ENCODE measurements around the gene WARS2. TPM values are rescaled to one million over a fixed set of nuclear protein-coding genes. Genes with fewer than 3 reads are reported as not detected.
A peak's percentile ranks its signal among the peaks of the same experiment; 100 is the strongest.

The WARS2 gene
- polyA plus RNA-seq, 12 donors, result 19.0 to 30.7 (median 21.7) TPM; not detected in 1

- no peak for DNase-seq
These were observed 106.1 kb downstream of the WARS2 start for GRCh38 chr1:119034359-119034758.

GRCh38 chr1:119032986-119033385 lies 107.5 kb downstream of the WARS2 start:
- no peak for DNase-seq

- no peak for DNase-seq
These were observed 112.7 kb downstream of the WARS2 start for GRCh38 chr1:119027759-119028158.

GRCh38 chr1:119026956-119027355 lies 113.5 kb downstream of the WARS2 start:
- no peak for DNase-seq

- no peak for DNase-seq
These were observed 124.9 kb downstream of the WARS2 start for GRCh38 chr1:119015547-119015946.

- DNase-seq, result no peak
These were observed 128.1 kb downstream of the WARS2 start for GRCh38 chr1:119012383-119012782.

GRCh38 chr1:119011706-119012105 lies 128.7 kb downstream of the WARS2 start:
- no peak for DNase-seq

- no peak for DNase-seq
These were observed 129.3 kb downstream of the WARS2 start for GRCh38 chr1:119011116-119011515.

GRCh38 chr1:119010201-119010600 lies 130.3 kb downstream of the WARS2 start:
- DNase-seq, result no peak

- DNase-seq, result no peak
These were observed 131.2 kb downstream of the WARS2 start for GRCh38 chr1:119009312-119009655.

- DNase-seq, result peak; percentile 86
These were observed 131.8 kb downstream of the WARS2 start for GRCh38 chr1:119008483-119009311.

GRCh38 chr1:119007670-119008482 lies 132.6 kb downstream of the WARS2 start:
- DNase-seq, result no peak

GRCh38 chr1:119007339-119007669 lies 133.1 kb downstream of the WARS2 start:
- DNase-seq, result no peak

- DNase-seq, result no peak
These were observed 133.8 kb downstream of the WARS2 start for GRCh38 chr1:119006406-119007279.

GRCh38 chr1:119005724-119006405 lies 134.6 kb downstream of the WARS2 start:
- DNase-seq, result no peak

GRCh38 chr1:119004781-119005180 lies 135.7 kb downstream of the WARS2 start:
- DNase-seq, result no peak

GRCh38 chr1:119004129-119004527 lies 136.3 kb downstream of the WARS2 start:
- no peak for DNase-seq

GRCh38 chr1:119003413-119004128 lies 136.9 kb downstream of the WARS2 start:
- DNase-seq, result no peak

- no peak for DNase-seq
These were observed 138.3 kb downstream of the WARS2 start for GRCh38 chr1:119002028-119002686.
